Neural cell (in vitro differentiated cells): ENCODE data around the gene RETREG1. TPM values are rescaled to one million over a fixed set of nuclear protein-coding genes. Genes with fewer than 3 reads are reported as not detected.

Source experiments
- H2AFZ ChIP-seq: fragments of 200-600, 300-800 bp; sonication (generic), shearing (Covaris generic); 2 replicates; pipeline ENCODE4 v1.6.0; 2014; ENCODE audit warnings: low read depth, mild to moderate bottlenecking, antibody characterized with exemption, low read length, moderate library complexity
- H3F3A ChIP-seq: fragments of 200-600 bp; shearing (Covaris generic); 2 replicates; pipeline ENCODE4 v1.6.1; 2016; ENCODE audit warnings: mild to moderate bottlenecking, moderate library complexity, mixed read lengths, antibody characterized with exemption, low read length; ENCODE audit not compliant: insufficient read depth, poor library complexity, severe bottlenecking
- H3K27ac ChIP-seq: fragments of 200-600, 300-800 bp; sonication (generic), shearing (Covaris generic); 2 replicates; pipeline ENCODE4 v1.5.1; 2014; ENCODE audit warnings: mild to moderate bottlenecking, low read length, moderate library complexity
- H3K27me3 ChIP-seq: fragments of 300-800, 200-600 bp; sonication (generic), shearing (Covaris generic); 2 replicates; pipeline ENCODE4 v1.6.0; 2014; ENCODE audit warnings: mild to moderate bottlenecking, low read depth, low read length, moderate library complexity; ENCODE audit not compliant: insufficient read depth
- H3K36me3 ChIP-seq: fragments of 300-800, 200-600 bp; sonication (generic), shearing (Covaris generic); 2 replicates; pipeline ENCODE4 v1.5.1; 2014; ENCODE audit warnings: mild to moderate bottlenecking, antibody characterized with exemption, low read length, moderate library complexity; ENCODE audit not compliant: insufficient read depth
- H3K4me2 ChIP-seq: fragments of 300-800, 200-600 bp; sonication (generic), shearing (Covaris generic); 2 replicates; pipeline ENCODE4 v1.6.0; 2014; ENCODE audit warnings: mild to moderate bottlenecking, low read length
- H3K4me3 ChIP-seq: fragments of 300-800, 200-600 bp; sonication (generic), shearing (Covaris generic); 2 replicates; pipeline ENCODE4 v1.5.1; 2014; ENCODE audit warnings: mild to moderate bottlenecking, low read length, moderate library complexity
- H3K79me2 ChIP-seq: fragments of 200-600 bp; shearing (Covaris generic); replicated peaks from 2 replicates; pipeline ENCODE4 v1.6.0; 2014; ENCODE audit warnings: mild to moderate bottlenecking, low read length, moderate library complexity; ENCODE audit not compliant: insufficient read depth
- H3K9ac ChIP-seq: fragments of 300-800, 200-600 bp; sonication (generic), shearing (Covaris generic); 2 replicates; pipeline ENCODE4 v1.6.1; 2016; ENCODE audit warnings: mild to moderate bottlenecking, low read length, mixed read lengths
- H3K9me2 ChIP-seq: fragments of 200-600 bp; shearing (Covaris generic); 2 replicates; pipeline ENCODE4 v1.6.1; 2016; ENCODE audit warnings: mild to moderate bottlenecking, low read length, mixed read lengths; ENCODE audit not compliant: insufficient read depth
- H3K9me3 ChIP-seq: fragments of 200-600, 300-800 bp; sonication (generic), shearing (Covaris generic); 2 replicates; pipeline ENCODE4 v1.6.1; 2016; ENCODE audit warnings: mild to moderate bottlenecking, mixed run types, low read length, moderate library complexity, mixed read lengths
- H4K20me1 ChIP-seq: fragments of 200-600 bp; shearing (Covaris generic); 2 replicates; pipeline ENCODE4 v1.6.1; 2016; ENCODE audit warnings: mild to moderate bottlenecking, mixed run types; ENCODE audit not compliant: insufficient read depth
- CTCF ChIP-seq: fragments of 450-650 bp; IDR thresholded peaks from 2 replicates; pipeline ENCODE4 v1.5.1; 2014; ENCODE audit warnings: antibody characterized with exemption, mild to moderate bottlenecking, moderate library complexity; ENCODE audit not compliant: poor library complexity, severe bottlenecking
- EP300 ChIP-seq: fragments of 450-650 bp; conservative IDR thresholded peaks from 2 replicates; pipeline ENCODE4 v1.6.1; 2014; ENCODE audit warnings: antibody characterized with exemption, mild to moderate bottlenecking, moderate library complexity; ENCODE audit not compliant: poor library complexity, severe bottlenecking
- EZH2 ChIP-seq: fragments of 200-600, 300-800 bp; shearing (Covaris generic), sonication (generic); IDR thresholded peaks from 2 replicates; pipeline ENCODE4 v1.6.1; 2014; ENCODE audit warnings: antibody characterized with exemption, low read length, borderline replicate concordance, mild to moderate bottlenecking; ENCODE audit not compliant: insufficient read depth, poor library complexity, severe bottlenecking
- MXI1 ChIP-seq: fragments of 450-650 bp; conservative IDR thresholded peaks from 2 replicates; pipeline ENCODE4 v1.6.1; 2014; ENCODE audit warnings: antibody characterized with exemption, mild to moderate bottlenecking; ENCODE audit not compliant: poor library complexity, severe bottlenecking
- POLR2AphosphoS5 ChIP-seq: IDR thresholded peaks from 2 replicates; pipeline ENCODE4 v1.6.1; 2012
- RAD21 ChIP-seq: fragments of 450-650 bp; conservative IDR thresholded peaks from 2 replicates; pipeline ENCODE4 v1.6.1; 2014; ENCODE audit warnings: antibody characterized with exemption, mild to moderate bottlenecking, moderate library complexity
- REST ChIP-seq: IDR thresholded peaks from 2 replicates; pipeline ENCODE4 v1.6.1; 2012; ENCODE audit warnings: borderline replicate concordance
- SMC3 ChIP-seq: fragments of 450-650 bp; conservative IDR thresholded peaks from 2 replicates; pipeline ENCODE4 v1.6.1; 2014; ENCODE audit warnings: antibody characterized with exemption, mild to moderate bottlenecking, moderate library complexity; ENCODE audit not compliant: poor library complexity
- TAF1 ChIP-seq: IDR thresholded peaks from 2 replicates; pipeline ENCODE4 v1.6.1; 2012; ENCODE audit warnings: low read depth
- polyA plus RNA-seq: library from polyadenylated mRNA; depleted of rRNA; stranded (reverse); fragments of >200 nt; gene quantifications from 2 replicates; pipeline ENCODE4 v1.2.3, GENCODE V29; 2014

The RETREG1 gene
- polyA plus RNA-seq, 1 donor from 2014 or later = 25.4 TPM

- no peaks in the 10 kb centered on the region for H3K9me2 ChIP-seq
- H3K79me2 ChIP-seq = no peaks in the 10 kb centered on the region
- H3K9me3 ChIP-seq = no peaks in the 10 kb centered on the region
- H3F3A ChIP-seq = no peaks in the 10 kb centered on the region
- no peak overlapping the region for H3K9ac ChIP-seq
- no peak overlapping the region for H3K27ac ChIP-seq
- H3K36me3 ChIP-seq = no peaks in the 10 kb centered on the region
- H3K4me3 ChIP-seq = no peak overlapping the region
- H4K20me1 ChIP-seq = no peaks in the 10 kb centered on the region
- no peaks in the 10 kb centered on the region for H3K27me3 ChIP-seq
- TF ChIP-seq EZH2 (no peak), MXI1 (no peak), POLR2AphosphoS5 (no peak), TAF1 (no peak), REST (no peak), CTCF (no peak), RAD21 (no peak), SMC3 (no peak), EP300 (no peak)
- no peak overlapping the region for H3K4me2 ChIP-seq
- no peak overlapping the region for H2AFZ ChIP-seq
These were observed 26.1 kb upstream of the RETREG1 start for GRCh38 chr5:16642867-16643266.

- Histone ChIP-seq H3K4me2 (no peak overlapping the region), H3K9ac (no peak overlapping the region), H3K27me3 (no peaks in the 10 kb centered on the region), H3K4me3 (no peak overlapping the region), H3F3A (no peaks in the 10 kb centered on the region), H3K36me3 (no peaks in the 10 kb centered on the region), H3K27ac (no peak overlapping the region), H2AFZ (no peak overlapping the region), H3K9me2 (no peaks in the 10 kb centered on the region), H4K20me1 (no peaks in the 10 kb centered on the region), H3K9me3 (no peaks in the 10 kb centered on the region), H3K79me2 (no peaks in the 10 kb centered on the region)
- no peak for TF ChIP-seq EZH2
- no peak for TF ChIP-seq TAF1
- TF ChIP-seq POLR2AphosphoS5 = no peak
- no peak for TF ChIP-seq SMC3
- TF ChIP-seq MXI1 = no peak
- TF ChIP-seq REST = no peak
- no peak for TF ChIP-seq EP300
- TF ChIP-seq RAD21 = no peak
- no peak for TF ChIP-seq CTCF
These were observed 22.4 kb upstream of the RETREG1 start for GRCh38 chr5:16639206-16639605.
